ENCODE data around the gene ATP6V1B1.

- TF ChIP-seq CTCF (IDR thresholded peaks at IDR 0.05) = no peak
- TF ChIP-seq EP300 (IDR thresholded peaks at IDR 0.05) = no peak
- TF ChIP-seq POLR2AphosphoS5 (IDR thresholded peaks at IDR 0.05) = no peak
Measured at GRCh38 chr2:70967189-70967588, 31.5 kb downstream of the ATP6V1B1 start.
